Measurements from ENCODE around the gene IQSEC3. TPM values are rescaled to one million over a fixed set of nuclear protein-coding genes. Genes with fewer than 3 reads are reported as not detected.

The IQSEC3 gene
- total RNA-seq, 1 donor from 2014 or later, result 4.2 TPM

DNA sequence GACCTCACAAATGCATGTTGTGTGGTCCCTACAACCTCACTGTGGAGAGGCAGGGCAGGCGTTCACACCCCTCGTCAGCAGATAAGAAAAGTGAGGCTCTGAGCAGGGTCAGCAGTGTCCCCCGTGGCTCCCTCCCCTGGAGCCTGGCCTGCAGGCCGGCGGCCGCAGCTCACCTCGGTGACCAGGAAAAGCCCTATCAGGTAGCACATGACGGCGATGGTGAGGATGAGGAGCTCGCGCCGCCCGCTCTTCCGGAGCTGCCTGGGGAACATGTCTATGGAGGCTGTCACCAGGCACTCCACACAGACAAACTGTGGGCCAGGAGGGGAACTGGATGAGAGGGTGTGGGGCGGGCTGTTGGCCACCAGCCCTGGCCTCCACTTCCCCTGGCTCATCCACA lies 129.4 kb downstream of the IQSEC3 start:
- TF ChIP-seq, protein P1, sequence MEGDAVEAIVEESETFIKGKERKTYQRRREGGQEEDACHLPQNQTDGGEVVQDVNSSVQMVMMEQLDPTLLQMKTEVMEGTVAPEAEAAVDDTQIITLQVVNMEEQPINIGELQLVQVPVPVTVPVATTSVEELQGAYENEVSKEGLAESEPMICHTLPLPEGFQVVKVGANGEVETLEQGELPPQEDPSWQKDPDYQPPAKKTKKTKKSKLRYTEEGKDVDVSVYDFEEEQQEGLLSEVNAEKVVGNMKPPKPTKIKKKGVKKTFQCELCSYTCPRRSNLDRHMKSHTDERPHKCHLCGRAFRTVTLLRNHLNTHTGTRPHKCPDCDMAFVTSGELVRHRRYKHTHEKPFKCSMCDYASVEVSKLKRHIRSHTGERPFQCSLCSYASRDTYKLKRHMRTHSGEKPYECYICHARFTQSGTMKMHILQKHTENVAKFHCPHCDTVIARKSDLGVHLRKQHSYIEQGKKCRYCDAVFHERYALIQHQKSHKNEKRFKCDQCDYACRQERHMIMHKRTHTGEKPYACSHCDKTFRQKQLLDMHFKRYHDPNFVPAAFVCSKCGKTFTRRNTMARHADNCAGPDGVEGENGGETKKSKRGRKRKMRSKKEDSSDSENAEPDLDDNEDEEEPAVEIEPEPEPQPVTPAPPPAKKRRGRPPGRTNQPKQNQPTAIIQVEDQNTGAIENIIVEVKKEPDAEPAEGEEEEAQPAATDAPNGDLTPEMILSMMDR (conservative IDR thresholded peaks at IDR 0.05), result no peak
- Mint-ChIP-seq H3K36me3 (peaks cover 8% of the 10 kb centered on the region), H3K27ac (no peak overlapping the region), H3K9me3 (no peaks in the 10 kb centered on the region), H3K27me3 (peaks cover 72% of the 10 kb centered on the region), H3K4me1 (ENCODE audit: unreplicated experiment) (no peaks in the 10 kb centered on the region), H3K4me3 (no peak overlapping the region)
- no peak for DNase-seq (ENCODE audit: extremely low spot score, unreplicated experiment)

DNA sequence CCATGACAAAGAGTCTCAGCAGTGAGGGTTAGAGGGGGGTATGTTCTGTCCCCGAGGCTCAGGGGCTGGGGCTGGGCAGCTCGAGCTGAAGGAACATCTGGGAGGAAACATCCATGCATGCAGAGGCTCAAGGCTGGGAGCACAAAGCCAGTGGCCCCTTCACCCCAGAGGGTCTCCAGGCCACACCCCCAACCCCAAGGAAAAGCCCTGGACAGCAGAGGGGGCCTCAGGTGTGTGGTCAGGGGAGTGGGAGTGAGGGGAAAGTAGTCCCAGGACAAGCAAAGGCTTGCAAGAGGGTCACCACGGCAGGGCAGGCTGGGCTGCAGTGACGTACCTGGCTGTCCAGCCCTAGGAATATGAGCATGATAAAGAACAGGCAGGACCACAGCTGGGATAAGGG lies 129.9 kb downstream of the IQSEC3 start:
- H3K27ac Mint-ChIP-seq, result no peak overlapping the region
- no peak for DNase-seq (ENCODE audit: extremely low spot score, unreplicated experiment)
- no peaks in the 10 kb centered on the region for H3K9me3 Mint-ChIP-seq
- peaks cover 10% of the 10 kb centered on the region for H3K36me3 Mint-ChIP-seq
- no peak overlapping the region for H3K4me3 Mint-ChIP-seq
- peaks cover 76% of the 10 kb centered on the region for H3K27me3 Mint-ChIP-seq
- TF ChIP-seq, protein P1 (conservative IDR thresholded peaks at IDR 0.05), result no peak
- H3K4me1 Mint-ChIP-seq (ENCODE audit: unreplicated experiment), result no peaks in the 10 kb centered on the region

DNA sequence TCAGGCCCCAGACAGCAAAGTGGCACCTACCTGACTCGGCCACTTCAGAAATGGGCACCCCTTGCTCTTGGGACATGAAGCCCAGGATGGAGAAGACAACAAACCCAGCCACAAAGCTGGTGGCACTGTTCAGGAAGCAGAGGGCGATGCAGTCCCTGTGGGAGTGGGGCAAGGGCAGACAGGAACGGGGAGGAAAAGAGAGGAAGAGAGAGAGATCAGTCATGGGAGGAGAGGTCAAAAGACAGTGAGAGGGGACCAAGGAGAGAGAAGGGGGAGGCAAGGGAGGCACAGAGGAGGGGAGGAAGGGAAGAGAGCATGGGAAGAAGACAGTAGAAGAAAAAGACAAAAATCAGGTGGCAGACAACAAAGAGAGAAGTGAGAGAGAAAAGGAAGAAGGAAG lies 130.8 kb downstream of the IQSEC3 start:
- Mint-ChIP-seq H3K9me3 (no peaks in the 10 kb centered on the region), H3K36me3 (peaks cover 15% of the 10 kb centered on the region), H3K27ac (no peak overlapping the region), H3K27me3 (peaks cover 76% of the 10 kb centered on the region), H3K4me3 (no peak overlapping the region), H3K4me1 (ENCODE audit: unreplicated experiment) (no peaks in the 10 kb centered on the region)
- no peak for DNase-seq (ENCODE audit: extremely low spot score, unreplicated experiment)
- TF ChIP-seq, protein P1 (conservative IDR thresholded peaks at IDR 0.05), result no peak

DNA sequence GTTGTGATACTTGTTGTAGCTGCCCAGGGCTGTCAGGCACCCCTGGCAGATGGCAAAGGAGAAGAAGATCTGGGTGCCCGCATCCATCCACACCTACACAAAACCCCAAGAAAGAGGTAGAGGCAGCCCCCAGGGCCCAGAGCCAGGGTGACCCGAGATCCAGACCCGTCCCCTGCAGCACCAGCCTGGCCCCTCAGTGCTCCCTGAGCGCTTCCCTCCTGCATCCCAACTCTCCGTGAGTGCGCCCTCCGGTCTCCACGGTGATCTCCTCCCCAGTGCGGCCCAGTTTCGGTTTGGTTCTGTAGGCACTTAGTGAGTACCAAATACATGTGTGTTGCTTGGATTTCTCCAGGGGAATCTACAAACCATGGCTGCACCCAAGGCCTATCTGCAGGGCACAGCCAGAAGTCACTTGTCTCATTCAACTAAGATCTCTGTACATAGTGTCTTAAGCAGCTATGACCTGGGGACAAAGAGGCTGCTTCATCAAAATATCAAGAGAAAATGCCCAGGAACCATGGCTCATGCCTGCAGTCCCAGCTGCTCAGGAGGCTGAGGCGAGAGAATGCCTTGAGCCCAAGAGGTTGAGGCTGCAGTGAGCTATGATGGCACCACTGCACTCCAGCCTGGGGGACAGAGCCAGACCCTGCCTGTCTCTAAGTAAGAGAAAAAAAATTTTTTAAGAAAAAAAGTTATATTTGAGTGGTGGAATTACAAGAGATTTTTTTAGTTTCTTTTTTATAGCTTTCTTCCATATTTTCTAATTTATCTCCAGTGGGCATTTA lies 131.5 kb downstream of the IQSEC3 start:
- peaks cover 4% of the 10 kb centered on the region for H3K4me1 Mint-ChIP-seq (ENCODE audit: unreplicated experiment)

DNA sequence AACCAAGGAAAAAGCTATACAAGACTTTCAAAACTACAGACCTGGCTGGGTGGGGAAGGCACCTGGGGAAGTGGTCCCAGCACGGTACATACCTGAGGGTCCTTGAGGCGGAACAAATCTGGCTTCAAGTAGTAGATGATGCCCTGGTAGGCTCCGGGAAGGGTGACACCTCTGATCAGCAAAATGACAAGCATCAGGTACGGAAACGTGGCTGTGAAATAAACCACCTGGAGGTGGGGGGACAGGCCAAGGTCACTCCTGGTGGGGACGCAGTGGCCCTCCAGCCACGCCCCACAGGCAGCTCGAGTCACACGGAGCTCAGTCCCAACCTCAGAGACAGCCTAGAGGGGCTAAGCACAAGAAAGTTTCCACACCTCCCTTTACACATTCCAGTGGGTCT lies 132.1 kb downstream of the IQSEC3 start:
- H3K4me3 Mint-ChIP-seq, result no peak overlapping the region
- peaks cover 4% of the 10 kb centered on the region for H3K4me1 Mint-ChIP-seq (ENCODE audit: unreplicated experiment)
- no peaks in the 10 kb centered on the region for H3K9me3 Mint-ChIP-seq
- no peak for DNase-seq (ENCODE audit: extremely low spot score, unreplicated experiment)
- no peak overlapping the region for H3K27ac Mint-ChIP-seq
- H3K27me3 Mint-ChIP-seq, result peaks cover 70% of the 10 kb centered on the region
- TF ChIP-seq, protein P1 (conservative IDR thresholded peaks at IDR 0.05), result no peak
- peaks cover 19% of the 10 kb centered on the region for H3K36me3 Mint-ChIP-seq

More for the DNA sequence above, 131.5 kb downstream of the IQSEC3 start:
- H3K4me3 Mint-ChIP-seq, result no peak overlapping the region
- H3K36me3 Mint-ChIP-seq, result peaks cover 19% of the 10 kb centered on the region
- peaks cover 74% of the 10 kb centered on the region for H3K27me3 Mint-ChIP-seq
- no peak for DNase-seq (ENCODE audit: extremely low spot score, unreplicated experiment)
- H3K27ac Mint-ChIP-seq, result no peak overlapping the region
- TF ChIP-seq, protein P1 (conservative IDR thresholded peaks at IDR 0.05), result no peak
- H3K9me3 Mint-ChIP-seq, result no peaks in the 10 kb centered on the region
